ENCODE data around the gene CTSV. TPM values are rescaled to one million over a fixed set of nuclear protein-coding genes. Genes with fewer than 3 reads are reported as not detected.

Gene CTSV
- total RNA-seq, 1 experiment from 2014 or later: 10.2 TPM

DNA sequence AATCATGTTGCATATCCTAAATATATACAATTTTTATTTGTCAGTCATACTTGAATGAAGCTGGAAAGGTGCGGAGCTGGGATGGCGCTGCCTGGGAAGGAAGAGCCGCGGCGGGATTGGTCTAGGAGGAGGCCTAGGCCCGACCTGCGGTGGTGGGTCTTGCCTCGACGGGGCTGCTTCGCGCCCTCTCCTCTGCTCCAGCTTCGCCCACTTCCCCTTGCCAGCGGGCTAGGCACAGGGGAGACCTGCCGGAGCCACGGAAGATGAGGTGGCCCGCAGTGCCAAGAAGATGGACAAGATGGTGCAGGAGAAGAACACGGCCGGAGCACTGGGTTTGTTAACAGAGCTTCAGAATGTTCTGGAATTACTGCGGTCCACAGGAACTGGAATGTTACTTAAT is 28.5 kb upstream of the CTSV start:
- no peak for TF ChIP-seq EZH2 (IDR thresholded peaks at IDR 0.05; ENCODE audit: borderline replicate concordance, low read depth, low read length, poor library complexity, severe bottlenecking)
- TF ChIP-seq, protein P1, sequence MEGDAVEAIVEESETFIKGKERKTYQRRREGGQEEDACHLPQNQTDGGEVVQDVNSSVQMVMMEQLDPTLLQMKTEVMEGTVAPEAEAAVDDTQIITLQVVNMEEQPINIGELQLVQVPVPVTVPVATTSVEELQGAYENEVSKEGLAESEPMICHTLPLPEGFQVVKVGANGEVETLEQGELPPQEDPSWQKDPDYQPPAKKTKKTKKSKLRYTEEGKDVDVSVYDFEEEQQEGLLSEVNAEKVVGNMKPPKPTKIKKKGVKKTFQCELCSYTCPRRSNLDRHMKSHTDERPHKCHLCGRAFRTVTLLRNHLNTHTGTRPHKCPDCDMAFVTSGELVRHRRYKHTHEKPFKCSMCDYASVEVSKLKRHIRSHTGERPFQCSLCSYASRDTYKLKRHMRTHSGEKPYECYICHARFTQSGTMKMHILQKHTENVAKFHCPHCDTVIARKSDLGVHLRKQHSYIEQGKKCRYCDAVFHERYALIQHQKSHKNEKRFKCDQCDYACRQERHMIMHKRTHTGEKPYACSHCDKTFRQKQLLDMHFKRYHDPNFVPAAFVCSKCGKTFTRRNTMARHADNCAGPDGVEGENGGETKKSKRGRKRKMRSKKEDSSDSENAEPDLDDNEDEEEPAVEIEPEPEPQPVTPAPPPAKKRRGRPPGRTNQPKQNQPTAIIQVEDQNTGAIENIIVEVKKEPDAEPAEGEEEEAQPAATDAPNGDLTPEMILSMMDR (conservative IDR thresholded peaks at IDR 0.05; ENCODE audit: low read depth, low read length): no peak
- H3K27me3 ChIP-seq (replicated peaks; ENCODE audit: insufficient read depth, low read depth, low read length, poor library complexity): no peaks in the 10 kb centered on the region
- no peak for DNase-seq (ENCODE audit: low spot score)
- ChIA-PET CTCF (no interaction called here), POLR2A (ENCODE audit: low non-redundant PET) (no interaction called here)
- H3K36me3 ChIP-seq (ENCODE audit: insufficient read depth, low read length, poor library complexity, severe bottlenecking): no peaks in the 10 kb centered on the region
- BruUV-seq (replicated peaks): no TSS peak
- H3K27ac ChIP-seq (ENCODE audit: low read depth, low read length, poor library complexity, severe bottlenecking): no peak overlapping the region
- intact Hi-C loops (cut with micrococcal nuclease; ENCODE audit: unreplicated experiment): no loop called here
- no peaks in the 10 kb centered on the region for H3K4me1 ChIP-seq (ENCODE audit: insufficient read depth, low read length, poor library complexity, severe bottlenecking)
- no peak overlapping the region for H3K4me3 ChIP-seq (ENCODE audit: low read depth, low read length, poor library complexity, severe bottlenecking)
- no peaks in the 10 kb centered on the region for H3K9me3 ChIP-seq (ENCODE audit: low read depth, low read length, poor library complexity, severe bottlenecking)

DNA sequence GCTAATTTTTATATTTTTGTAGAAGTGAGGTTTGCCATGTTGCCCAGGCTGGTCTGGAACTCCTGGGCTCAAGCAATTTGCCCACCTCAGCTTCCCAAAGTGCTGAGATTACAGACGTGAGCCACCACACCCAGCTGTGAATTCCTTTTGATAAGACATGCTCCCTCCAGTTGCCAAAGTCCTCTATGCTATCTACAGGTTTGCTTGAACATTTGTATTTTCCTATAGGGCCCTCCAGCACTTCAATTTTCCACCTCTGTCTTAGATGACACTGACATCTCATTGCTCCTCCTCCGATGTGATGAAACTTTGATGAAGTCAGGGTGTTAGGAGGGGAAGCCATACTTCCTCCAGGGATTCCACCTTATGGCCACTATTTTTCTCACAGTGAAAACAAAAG is 25.2 kb upstream of the CTSV start:
- no peaks in the 10 kb centered on the region for H3K36me3 ChIP-seq (ENCODE audit: insufficient read depth, low read length, poor library complexity, severe bottlenecking)
- no peak for DNase-seq (ENCODE audit: low spot score)
- H3K27me3 ChIP-seq (replicated peaks; ENCODE audit: insufficient read depth, low read depth, low read length, poor library complexity): no peaks in the 10 kb centered on the region
- ChIA-PET POLR2A (ENCODE audit: low non-redundant PET) (no interaction called here), CTCF (no interaction called here)
- BruUV-seq (replicated peaks): no TSS peak
- H3K27ac ChIP-seq (ENCODE audit: low read depth, low read length, poor library complexity, severe bottlenecking): no peak overlapping the region
- intact Hi-C loops (cut with micrococcal nuclease; ENCODE audit: unreplicated experiment): no loop called here
- H3K4me1 ChIP-seq (ENCODE audit: insufficient read depth, low read length, poor library complexity, severe bottlenecking): no peaks in the 10 kb centered on the region
- H3K9me3 ChIP-seq (ENCODE audit: low read depth, low read length, poor library complexity, severe bottlenecking): no peaks in the 10 kb centered on the region
- H3K4me3 ChIP-seq (ENCODE audit: low read depth, low read length, poor library complexity, severe bottlenecking): no peak overlapping the region
- TF ChIP-seq EZH2 (IDR thresholded peaks at IDR 0.05; ENCODE audit: borderline replicate concordance, low read depth, low read length, poor library complexity, severe bottlenecking): no peak
- TF ChIP-seq, protein P1 (conservative IDR thresholded peaks at IDR 0.05; ENCODE audit: low read depth, low read length): no peak

DNA sequence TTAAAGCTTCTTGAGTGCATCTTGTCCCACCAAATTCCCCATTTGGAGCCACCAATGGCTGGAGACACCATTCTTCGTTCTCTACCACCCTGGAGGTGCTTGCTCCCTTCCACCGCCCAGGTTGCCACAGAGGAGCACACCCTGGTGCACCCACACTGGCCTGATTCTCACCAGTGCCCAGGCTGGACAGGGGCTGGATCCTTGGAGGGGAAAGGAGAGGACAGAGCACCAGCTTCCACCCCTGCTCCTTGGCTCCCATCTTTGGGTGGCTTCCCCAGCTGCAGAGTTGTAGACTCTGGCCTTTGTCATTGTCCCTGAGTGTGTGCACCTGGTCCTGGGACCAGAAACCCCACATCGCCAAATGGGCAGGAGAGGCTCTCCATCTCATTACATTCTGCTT is 21.9 kb upstream of the CTSV start:
- POLR2A ChIA-PET (ENCODE audit: low non-redundant PET): no interaction called here
- CTCF ChIA-PET: no interaction called here
- Histone ChIP-seq H3K4me1 (ENCODE audit: insufficient read depth, low read length, poor library complexity, severe bottlenecking) (no peaks in the 10 kb centered on the region), H3K9me3 (ENCODE audit: low read depth, low read length, poor library complexity, severe bottlenecking) (no peaks in the 10 kb centered on the region), H3K27me3 (replicated peaks; ENCODE audit: insufficient read depth, low read depth, low read length, poor library complexity) (no peaks in the 10 kb centered on the region), H3K36me3 (ENCODE audit: insufficient read depth, low read length, poor library complexity, severe bottlenecking) (no peaks in the 10 kb centered on the region), H3K4me3 (ENCODE audit: low read depth, low read length, poor library complexity, severe bottlenecking) (no peak overlapping the region), H3K27ac (ENCODE audit: low read depth, low read length, poor library complexity, severe bottlenecking) (no peak overlapping the region)
- BruUV-seq (replicated peaks): no TSS peak
- intact Hi-C loops (cut with micrococcal nuclease; ENCODE audit: unreplicated experiment): no loop called here
- no peak for DNase-seq (ENCODE audit: low spot score)
- TF ChIP-seq, protein P1 (conservative IDR thresholded peaks at IDR 0.05; ENCODE audit: low read depth, low read length): no peak
- no peak for TF ChIP-seq EZH2 (IDR thresholded peaks at IDR 0.05; ENCODE audit: borderline replicate concordance, low read depth, low read length, poor library complexity, severe bottlenecking)

Data from A673 (cell line).